SIG-M5 treated with dmso at 0.1 percent for 504 hours (cell line): ENCODE measurements around the gene ITPKB.

Experiments
- DNase-seq: peaks from one replicate; lab custom pipeline; 2025; ENCODE audit not compliant: unreplicated experiment; lab: John Stamatoyannopoulos, UW

ITPKB gene

GRCh38 chr1:226668173-226668560 lies 70.9 kb downstream of the ITPKB start:
- no peak for DNase-seq

DNA sequence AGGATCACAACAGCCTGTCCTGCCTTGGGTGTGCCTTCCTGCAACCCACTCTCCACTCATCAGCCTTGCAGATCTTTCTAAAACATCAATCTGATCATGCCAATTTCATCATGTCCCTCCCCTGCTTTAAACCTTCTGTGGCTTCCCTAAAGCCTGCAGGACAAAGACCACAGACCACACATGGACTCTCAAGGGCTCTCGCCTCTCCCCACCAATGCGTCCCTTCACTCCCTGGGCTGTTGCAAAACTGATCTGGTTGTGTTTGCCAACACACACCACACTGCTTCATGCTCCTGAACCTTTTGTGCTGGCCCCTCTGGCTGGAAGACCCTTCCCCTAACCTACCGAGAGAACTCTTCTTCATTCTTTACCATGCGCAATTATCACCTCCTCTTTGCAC lies 72.4 kb downstream of the ITPKB start:
- peak; percentile 8 for DNase-seq

GRCh38 chr1:226666164-226666506 lies 72.9 kb downstream of the ITPKB start:
- no peak for DNase-seq

- DNase-seq: no peak
These were observed 73.4 kb downstream of the ITPKB start for GRCh38 chr1:226665505-226666163.

DNA sequence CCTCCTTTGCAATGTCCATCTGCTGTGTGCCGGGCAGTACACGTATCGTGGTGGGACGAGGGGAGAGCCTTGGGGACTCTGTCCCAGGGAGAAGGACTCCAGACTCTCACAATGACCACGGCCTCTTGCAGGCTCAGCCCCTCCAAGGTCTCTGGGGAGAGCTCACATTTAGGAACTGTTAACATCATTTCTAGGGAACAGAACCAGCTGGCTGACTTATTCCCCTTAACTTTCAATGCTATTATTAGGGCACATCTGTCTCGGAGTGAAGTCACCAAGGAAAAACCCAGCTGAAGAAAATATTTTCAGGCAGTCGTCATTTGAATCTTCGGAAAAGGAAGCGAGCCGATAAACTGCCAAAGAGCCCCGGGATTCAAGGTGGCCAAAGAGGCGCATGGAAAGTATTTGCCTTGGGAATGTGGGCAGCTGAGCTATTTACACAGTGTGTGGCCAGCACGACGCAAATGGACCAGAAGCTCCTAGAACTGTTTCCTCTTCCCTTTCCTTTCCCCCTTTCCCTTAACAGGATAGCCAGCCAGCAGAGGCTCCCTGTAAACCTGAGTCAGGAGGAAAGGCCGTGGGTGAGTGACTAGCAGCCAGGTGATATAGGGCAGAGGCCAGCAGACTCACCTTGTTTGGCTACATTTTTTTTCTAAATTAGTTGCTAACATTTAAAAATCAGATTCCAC lies 74.5 kb downstream of the ITPKB start:
- no peak for DNase-seq

- DNase-seq: no peak
These were observed 75.8 kb downstream of the ITPKB start for GRCh38 chr1:226663327-226663704.

- peak; percentile 96 for DNase-seq
These were observed 76.3 kb downstream of the ITPKB start for GRCh38 chr1:226662642-226663326.

- DNase-seq: no peak
These were observed 77.1 kb downstream of the ITPKB start for GRCh38 chr1:226661965-226662364.

GRCh38 chr1:226661271-226661670 lies 77.8 kb downstream of the ITPKB start:
- no peak for DNase-seq

DNA sequence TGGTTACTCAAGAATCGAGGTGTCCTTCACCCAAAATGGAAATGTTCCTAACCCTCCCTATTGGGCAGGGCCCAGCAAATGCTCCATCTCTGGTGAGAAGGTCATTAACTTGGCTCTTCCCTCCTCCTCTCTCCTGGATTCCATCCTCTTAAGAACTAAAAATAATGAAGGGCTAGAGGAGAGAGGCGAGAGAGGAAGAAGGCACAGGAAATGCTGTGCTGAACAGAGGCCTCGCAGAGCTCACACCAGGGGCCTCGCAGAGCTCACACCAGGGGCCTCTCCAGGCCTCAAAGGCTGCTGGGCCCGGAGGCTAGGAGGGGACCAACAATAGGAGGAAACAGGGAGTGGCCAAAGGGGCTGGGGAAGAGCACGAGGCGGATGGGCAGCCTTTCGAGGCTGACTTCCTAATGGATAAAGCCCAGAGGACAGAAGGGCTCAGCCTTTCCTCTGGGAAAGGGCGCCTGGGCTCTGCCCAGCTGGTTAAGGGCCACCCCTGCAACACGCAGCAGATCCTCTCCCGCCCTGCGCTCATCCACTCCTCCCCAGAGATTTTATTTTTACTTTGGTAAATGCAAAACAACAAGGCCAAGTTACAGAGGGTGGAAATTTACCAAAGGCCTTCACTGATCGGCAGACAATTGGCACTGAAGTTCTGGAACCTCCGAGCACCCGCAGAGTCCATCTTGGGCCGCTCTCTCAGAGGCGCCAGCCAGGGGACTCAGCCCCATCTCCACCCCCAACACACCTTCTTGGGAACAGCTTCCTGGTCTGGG lies 78.5 kb downstream of the ITPKB start:
- DNase-seq: no peak

DNA sequence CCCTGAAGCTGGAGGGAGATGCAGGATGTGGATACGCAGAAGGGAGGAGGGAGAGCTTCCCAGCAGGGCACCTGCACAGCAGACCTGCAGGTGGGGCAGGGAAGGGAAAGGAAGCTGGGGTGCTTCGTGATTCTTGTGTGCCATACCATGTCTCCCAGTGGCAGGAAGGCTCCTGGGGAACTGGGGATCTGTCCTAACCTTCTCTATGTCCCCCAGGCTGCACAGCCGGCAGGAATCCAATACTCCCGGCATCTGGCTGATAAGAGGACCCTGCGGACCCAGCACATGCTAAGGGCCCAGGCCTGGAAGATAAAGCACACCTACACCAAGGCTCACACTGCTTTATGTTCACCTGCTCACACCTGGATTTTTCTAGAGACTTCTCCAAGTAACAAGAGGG lies 79.4 kb downstream of the ITPKB start:
- no peak for DNase-seq

DNA sequence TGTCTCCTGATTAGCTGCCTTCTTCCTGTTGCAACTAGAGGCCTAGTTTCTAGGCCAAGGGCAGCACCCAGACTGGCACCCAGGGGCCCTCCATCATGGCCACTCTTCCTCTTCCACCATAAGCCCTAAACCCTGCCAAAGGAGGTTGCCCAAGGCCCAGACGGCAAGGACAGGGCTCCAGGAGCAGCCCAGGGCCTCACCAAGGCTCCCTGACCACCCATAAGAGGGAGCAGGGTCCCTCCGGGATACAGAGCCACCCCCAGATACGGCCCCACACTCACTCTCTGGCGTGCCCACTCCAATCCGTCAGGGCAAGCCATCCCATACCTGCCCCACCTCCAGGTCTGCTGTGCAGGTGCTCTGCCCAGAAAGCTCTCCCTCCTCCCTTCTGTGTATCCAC lies 79.9 kb downstream of the ITPKB start:
- no peak for DNase-seq

GRCh38 chr1:226658546-226659125 lies 80.4 kb downstream of the ITPKB start:
- no peak for DNase-seq

DNA sequence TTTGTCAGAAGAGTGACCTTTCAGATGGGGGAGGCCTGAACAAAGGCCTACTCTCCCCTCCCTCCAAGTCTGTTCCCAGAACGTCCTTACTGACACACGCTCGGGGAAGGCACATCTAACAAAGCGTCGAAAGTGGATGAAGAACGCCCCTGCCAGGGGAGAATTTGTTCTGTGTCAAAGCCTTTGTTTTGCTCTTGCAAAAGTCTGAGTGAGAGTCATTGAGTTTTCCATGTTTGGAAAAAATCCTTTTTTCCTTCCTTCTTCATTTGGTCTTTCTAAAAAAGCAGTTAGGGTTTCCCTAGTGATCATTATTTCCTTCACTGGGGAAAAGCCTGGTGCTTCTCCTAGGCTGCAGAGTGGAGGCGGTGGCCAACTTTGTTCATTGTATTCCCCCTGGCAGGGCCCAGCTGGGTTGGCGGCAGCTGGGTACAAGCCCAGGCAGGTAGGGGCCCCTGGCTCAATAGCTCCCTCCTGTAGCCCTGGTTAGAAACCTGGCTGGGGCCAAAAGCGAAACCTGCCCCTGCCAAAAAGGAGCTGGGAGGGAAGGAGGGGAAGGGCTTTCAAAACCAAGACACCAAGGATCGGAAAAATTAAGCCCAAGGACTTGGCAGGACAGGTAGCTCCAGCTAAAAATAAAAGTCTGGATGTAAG lies 81.1 kb downstream of the ITPKB start:
- DNase-seq: no peak

DNA sequence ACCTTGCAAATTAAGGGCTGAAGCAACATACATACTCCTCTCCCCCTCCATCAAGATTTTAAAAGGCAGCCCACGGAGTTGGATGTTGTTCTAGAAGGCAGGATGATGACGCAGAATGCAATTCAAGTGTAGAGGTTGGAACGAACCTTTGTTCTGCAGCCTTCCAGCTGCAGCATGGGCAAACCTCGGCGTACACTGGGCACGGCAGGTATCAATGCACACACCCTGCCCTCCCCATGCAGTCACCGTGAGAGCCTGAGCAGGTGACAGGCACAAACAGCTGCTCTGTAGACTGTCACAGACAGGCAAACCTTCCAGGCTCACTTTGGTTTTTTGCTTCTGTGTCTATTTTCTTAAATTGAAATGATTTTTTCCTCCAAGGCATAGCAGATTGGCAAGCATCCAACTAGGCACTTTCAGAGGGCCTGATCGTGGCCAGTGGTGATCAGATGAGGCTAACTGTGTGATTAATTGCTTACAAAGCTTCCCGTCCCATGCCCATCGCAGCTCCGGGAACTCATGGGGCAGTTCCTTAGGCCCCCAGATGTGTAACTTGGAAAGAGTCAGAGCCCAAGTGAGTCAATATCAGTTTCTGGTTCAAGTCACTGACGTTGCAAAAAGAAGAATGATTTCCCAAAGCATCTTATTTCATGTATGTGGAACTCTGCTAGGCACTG lies 82.3 kb downstream of the ITPKB start:
- DNase-seq: no peak

- no peak for DNase-seq
These were observed 82.9 kb downstream of the ITPKB start for GRCh38 chr1:226656201-226656600.

GRCh38 chr1:226655251-226656163 lies 83.6 kb downstream of the ITPKB start:
- DNase-seq: no peak

- no peak for DNase-seq
These were observed 84.4 kb downstream of the ITPKB start for GRCh38 chr1:226654668-226655055.

DNA sequence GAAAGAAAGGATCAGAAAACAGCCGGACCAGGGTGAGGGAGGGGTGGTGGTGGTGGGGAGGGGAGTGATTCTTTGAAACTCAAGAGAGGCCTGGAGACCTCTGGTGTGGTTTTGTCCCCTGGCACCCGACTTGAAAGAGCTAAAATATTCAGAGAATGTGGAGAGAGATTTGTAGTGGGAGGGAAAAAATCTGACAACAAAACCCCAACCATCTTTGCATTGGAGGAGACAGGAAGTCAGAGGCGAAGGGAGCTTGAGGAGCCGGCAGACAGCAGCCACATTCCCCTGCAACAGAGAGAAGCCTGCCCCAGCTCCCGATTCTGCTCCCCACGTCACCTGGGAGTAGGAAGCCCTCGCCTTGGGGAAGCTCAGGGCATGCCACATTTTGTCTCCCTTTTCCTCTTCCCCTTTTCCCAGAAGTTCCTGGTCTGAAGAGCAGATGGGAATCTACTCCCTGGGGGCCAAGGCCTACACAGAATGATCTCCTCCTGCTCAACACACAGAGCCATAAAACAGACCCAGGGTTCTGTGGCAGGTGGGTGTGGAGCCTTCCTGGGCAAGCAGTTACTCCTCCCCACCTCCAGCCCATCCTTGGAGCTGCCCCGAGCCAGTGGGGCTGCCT lies 84.9 kb downstream of the ITPKB start:
- DNase-seq: no peak
